ENCODE measurements around the gene TAF5L.
"Not testable (repeated sequence)": the region's sequence is repeated elsewhere in the genome, so short reads cannot be mapped to it uniquely, and the experiment has no call there.

Gene TAF5L

GRCh38 chr1:229574679-229575442, 51.1 kb downstream of the TAF5L start:
- in situ Hi-C loops (cut with MboI; ENCODE audit: low sequenced_read_pairs): no loop called here

- in situ Hi-C loops (cut with MboI; ENCODE audit: low sequenced_read_pairs): no loop called here
These were observed 53.6 kb downstream of the TAF5L start for GRCh38 chr1:229572286-229572685.

- in situ Hi-C loops (cut with MboI; ENCODE audit: low sequenced_read_pairs): no loop called here
These were observed 54.9 kb downstream of the TAF5L start for GRCh38 chr1:229570891-229571516.

GRCh38 chr1:229570305-229570704, 55.6 kb downstream of the TAF5L start:
- in situ Hi-C loops (cut with MboI; ENCODE audit: low sequenced_read_pairs): no loop called here

- in situ Hi-C loops (cut with MboI; ENCODE audit: low sequenced_read_pairs): no loop called here
These were observed 58.6 kb downstream of the TAF5L start for GRCh38 chr1:229567109-229567868.

- in situ Hi-C loops (cut with MboI; ENCODE audit: low sequenced_read_pairs): no loop called here
These were observed 62.2 kb downstream of the TAF5L start for GRCh38 chr1:229563701-229564100.

GRCh38 chr1:229563241-229563640, 62.7 kb downstream of the TAF5L start:
- in situ Hi-C loops (cut with MboI; ENCODE audit: low sequenced_read_pairs): no loop called here

- in situ Hi-C loops (cut with MboI; ENCODE audit: low sequenced_read_pairs): no loop called here
These were observed 63.2 kb downstream of the TAF5L start for GRCh38 chr1:229562686-229563085.

GRCh38 chr1:229561141-229561540, 64.8 kb downstream of the TAF5L start:
- in situ Hi-C loops (cut with MboI; ENCODE audit: low sequenced_read_pairs): no loop called here

GRCh38 chr1:229560124-229560523, 65.8 kb downstream of the TAF5L start:
- in situ Hi-C loops (cut with MboI; ENCODE audit: low sequenced_read_pairs): not testable (repeated sequence)

GRCh38 chr1:229559336-229559801, 66.6 kb downstream of the TAF5L start:
- in situ Hi-C loops (cut with MboI; ENCODE audit: low sequenced_read_pairs): not testable (repeated sequence)

GRCh38 chr1:229558460-229559335, 67.2 kb downstream of the TAF5L start, which contains the start of gene ABCB10:
ABCB10 (minus strand) TSS chr1:229558707; CDS start chr1:229558652, 55 bp downstream.
- in situ Hi-C loops (cut with MboI; ENCODE audit: low sequenced_read_pairs): no loop called here

- in situ Hi-C loops (cut with MboI; ENCODE audit: low sequenced_read_pairs): no loop called here
These were observed 68.0 kb downstream of the TAF5L start for GRCh38 chr1:229557913-229558414.

- in situ Hi-C loops (cut with MboI; ENCODE audit: low sequenced_read_pairs): no loop called here
These were observed 68.6 kb downstream of the TAF5L start for GRCh38 chr1:229557200-229557850.

GRCh38 chr1:229554886-229555621, 70.9 kb downstream of the TAF5L start:
- in situ Hi-C loops (cut with MboI; ENCODE audit: low sequenced_read_pairs): no loop called here

- in situ Hi-C loops (cut with MboI; ENCODE audit: low sequenced_read_pairs): no loop called here
These were observed 72.2 kb downstream of the TAF5L start for GRCh38 chr1:229553621-229554130.

- in situ Hi-C loops (cut with MboI; ENCODE audit: low sequenced_read_pairs): no loop called here
These were observed 73.2 kb downstream of the TAF5L start for GRCh38 chr1:229552732-229553131.

- in situ Hi-C loops (cut with MboI; ENCODE audit: low sequenced_read_pairs): no loop called here
These were observed 74.9 kb downstream of the TAF5L start for GRCh38 chr1:229550812-229551567.
